Lower leg skin (tissue), 4 donors: ENCODE results near the gene NXPH2. TPM values are rescaled to one million over a fixed set of nuclear protein-coding genes. Genes with fewer than 3 reads are reported as not detected.

Experiments
- DNase-seq, 2 donors: peaks; one replicate each; pipeline ENCODE4 v3.0.0-alpha.2; 2019; ENCODE audit warnings: low spot score in 2 of 2
- H3K4me3 ChIP-seq: fragments of 200-600 bp; sonication (generic); 2 replicates; pipeline ENCODE4 v1.5.1; 2017; ENCODE audit warnings: mild to moderate bottlenecking, low read depth; ENCODE audit not compliant: poor library complexity, severe bottlenecking
- POLR2A ChIP-seq, 2 donors: fragments of 450-650 bp; IDR thresholded peaks; one replicate each; pipeline ENCODE4 v1.6.1; 2016 to 2017; ENCODE audit warnings: antibody characterized with exemption in 2 of 2, mild to moderate bottlenecking in 1 of 2, moderate library complexity in 1 of 2
- WGBS, 2 donors: methylation state at CpG; one replicate each; pipeline ENCODE4 v1.1.5; 2018; 5-methylcytosine and 5-hydroxymethylcytosine counted together
- intact Hi-C: fragments of 100-400 bp; cut with DNase I; formaldehyde crosslinking; loops from one replicate; pipeline ENCODE4 v1.15.0; 2023; ENCODE audit warnings: low total_unique reads
- total RNA-seq, 4 donors: library from RNA; depleted of rRNA; stranded (reverse); fragments of >200 nt; gene quantifications; one replicate each; pipeline ENCODE4 v1.1.0, GENCODE V29; 2016
- TF ChIP-seq, protein P1 (sequence below), 3 donors: fragments of 450-650 bp; IDR thresholded peaks; one replicate each; pipeline ENCODE4 v1.5.1; 2016; ENCODE audit warnings: antibody characterized with exemption in 3 of 3, mild to moderate bottlenecking in 3 of 3, moderate library complexity in 2 of 3

NXPH2 gene
- total RNA-seq, 4 donors from 2014 or later = not detected

GRCh38 chr2:138670734-138671133 is 109.5 kb downstream of the NXPH2 start:
- 76 to 78% methylated on average over 5 of the region's 5 CpGs for WGBS, 2 donors
- no peak overlapping the region for H3K4me3 ChIP-seq
- intact Hi-C loops = no loop called here
- DNase-seq = no peak
- TF ChIP-seq, protein P1, sequence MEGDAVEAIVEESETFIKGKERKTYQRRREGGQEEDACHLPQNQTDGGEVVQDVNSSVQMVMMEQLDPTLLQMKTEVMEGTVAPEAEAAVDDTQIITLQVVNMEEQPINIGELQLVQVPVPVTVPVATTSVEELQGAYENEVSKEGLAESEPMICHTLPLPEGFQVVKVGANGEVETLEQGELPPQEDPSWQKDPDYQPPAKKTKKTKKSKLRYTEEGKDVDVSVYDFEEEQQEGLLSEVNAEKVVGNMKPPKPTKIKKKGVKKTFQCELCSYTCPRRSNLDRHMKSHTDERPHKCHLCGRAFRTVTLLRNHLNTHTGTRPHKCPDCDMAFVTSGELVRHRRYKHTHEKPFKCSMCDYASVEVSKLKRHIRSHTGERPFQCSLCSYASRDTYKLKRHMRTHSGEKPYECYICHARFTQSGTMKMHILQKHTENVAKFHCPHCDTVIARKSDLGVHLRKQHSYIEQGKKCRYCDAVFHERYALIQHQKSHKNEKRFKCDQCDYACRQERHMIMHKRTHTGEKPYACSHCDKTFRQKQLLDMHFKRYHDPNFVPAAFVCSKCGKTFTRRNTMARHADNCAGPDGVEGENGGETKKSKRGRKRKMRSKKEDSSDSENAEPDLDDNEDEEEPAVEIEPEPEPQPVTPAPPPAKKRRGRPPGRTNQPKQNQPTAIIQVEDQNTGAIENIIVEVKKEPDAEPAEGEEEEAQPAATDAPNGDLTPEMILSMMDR (IDR thresholded peaks at IDR 0.05) = no peak
- no peak for TF ChIP-seq POLR2A (IDR thresholded peaks at IDR 0.05)

DNA sequence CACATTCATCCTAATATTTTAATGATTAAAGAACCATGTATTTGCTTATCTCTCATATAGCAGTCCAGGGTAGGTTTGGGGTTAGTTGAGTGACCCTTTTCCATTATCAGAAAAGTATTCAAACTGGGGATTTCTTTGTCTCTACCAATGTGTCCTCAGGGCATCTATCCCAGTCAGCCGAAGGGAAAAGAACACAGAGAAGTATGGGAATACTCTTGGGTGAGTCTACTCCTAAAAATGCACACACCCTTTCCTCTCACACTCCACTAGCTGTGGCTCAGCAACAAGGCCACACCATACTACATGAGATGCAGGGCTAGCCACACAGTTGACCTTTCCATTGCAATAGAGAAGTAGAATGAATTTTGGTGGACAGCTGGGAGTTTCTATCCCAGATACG is 114.3 kb downstream of the NXPH2 start:
- DNase-seq = no peak
- TF ChIP-seq POLR2A (IDR thresholded peaks at IDR 0.05) = no peak
- TF ChIP-seq, protein P1 (IDR thresholded peaks at IDR 0.05) = no peak
- H3K4me3 ChIP-seq = no peak overlapping the region
- intact Hi-C loops = no loop called here
- WGBS, 2 donors = 70 to 81% methylated on average over 2 of the region's 2 CpGs

DNA sequence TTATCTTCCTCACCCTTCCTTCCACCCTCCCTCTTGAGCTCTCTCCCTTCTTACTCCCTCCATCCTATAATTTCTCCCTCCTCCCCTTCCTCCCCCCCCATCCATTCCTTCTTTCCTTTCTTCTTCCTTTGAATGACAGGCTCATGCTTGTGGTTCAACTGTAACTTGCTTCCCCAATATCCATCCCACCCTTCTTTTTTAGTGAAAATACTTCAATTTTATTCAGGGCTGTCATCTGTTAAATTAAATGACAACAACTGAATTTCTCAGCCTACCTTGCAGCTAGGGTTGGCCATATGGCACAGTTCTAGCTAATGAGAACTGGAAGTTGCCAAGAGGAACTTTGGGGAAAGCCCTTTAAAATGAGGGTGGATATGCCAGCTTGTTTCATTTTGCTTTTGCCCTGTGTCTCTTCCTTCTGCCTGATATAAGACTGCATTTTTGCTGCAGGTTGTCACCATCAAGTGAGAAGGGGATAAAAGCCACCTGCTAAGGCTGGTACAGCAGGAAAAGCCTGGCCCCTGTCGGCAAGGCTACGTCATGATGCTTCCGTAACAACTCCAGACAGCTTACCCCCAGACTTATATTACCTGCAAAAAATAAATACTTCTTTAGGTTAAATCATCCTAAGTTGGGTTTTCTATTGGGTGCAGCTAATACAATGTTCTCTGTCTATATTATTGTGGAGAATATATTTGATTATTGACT is 121.8 kb downstream of the NXPH2 start:
- TF ChIP-seq POLR2A (IDR thresholded peaks at IDR 0.05) = no peak
- TF ChIP-seq, protein P1 (IDR thresholded peaks at IDR 0.05) = no peak
- intact Hi-C loops = no loop called here
- H3K4me3 ChIP-seq = no peak overlapping the region
- 82 to 85% methylated on average over 3 of the region's 3 CpGs for WGBS, 2 donors
- no peak for DNase-seq

DNA sequence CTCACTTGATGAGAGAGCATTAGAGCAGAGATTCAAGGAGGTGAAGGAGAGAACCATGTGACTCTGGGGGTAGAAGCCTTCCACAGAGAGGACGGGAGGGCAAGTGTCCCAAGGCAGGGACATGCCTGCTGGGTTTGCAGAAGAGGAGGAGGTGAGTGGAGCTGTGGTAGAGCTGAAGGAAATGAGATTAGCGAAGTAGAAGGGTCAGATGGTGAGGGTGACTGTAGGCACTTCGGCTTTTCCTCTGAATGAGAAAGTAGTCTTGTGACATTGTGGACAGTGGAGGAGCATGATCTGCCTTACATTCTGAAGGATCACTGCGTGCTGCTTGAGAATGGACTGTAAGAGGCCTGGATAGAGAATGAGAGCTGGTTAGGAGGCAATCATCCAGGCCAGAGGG is 126.0 kb downstream of the NXPH2 start:
- no peak for TF ChIP-seq POLR2A (IDR thresholded peaks at IDR 0.05)
- TF ChIP-seq, protein P1 (IDR thresholded peaks at IDR 0.05) = no peak
- H3K4me3 ChIP-seq = no peak overlapping the region
- WGBS, 2 donors = 87 to 88% methylated on average over 4 of the region's 4 CpGs
- DNase-seq = no peak
- intact Hi-C loops = no loop called here

- TF ChIP-seq POLR2A (IDR thresholded peaks at IDR 0.05) = no peak
- TF ChIP-seq, protein P1 (IDR thresholded peaks at IDR 0.05) = no peak
- intact Hi-C loops = no loop called here
- H3K4me3 ChIP-seq = no peak overlapping the region
- WGBS, 2 donors = 78 to 81% methylated on average over 5 of the region's 5 CpGs
- DNase-seq = no peak
These were observed 127.8 kb downstream of the NXPH2 start for GRCh38 chr2:138652378-138652777.

DNA sequence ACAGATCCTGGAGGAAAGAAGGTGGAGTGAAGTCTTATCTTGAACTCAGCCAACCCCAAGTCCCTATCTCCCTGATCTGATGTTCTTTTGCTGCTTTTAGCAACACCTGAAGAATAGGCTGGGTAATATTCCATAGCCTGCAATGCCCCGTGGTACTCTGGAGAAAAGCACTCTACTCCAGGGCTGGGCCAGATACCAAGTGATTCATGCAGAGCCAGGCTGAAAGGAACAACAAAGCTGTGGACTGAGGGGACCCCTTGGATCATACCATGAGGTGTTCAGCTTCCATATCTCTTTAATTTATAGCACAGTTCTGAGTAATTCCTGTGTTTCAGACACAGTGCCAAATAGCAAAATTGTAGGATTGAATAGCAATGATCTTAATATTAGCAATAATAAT is 130.6 kb downstream of the NXPH2 start:
- WGBS, 2 donors = 22 to 50% methylated on average over 1 of the region's 1 CpG
- H3K4me3 ChIP-seq = no peak overlapping the region
- TF ChIP-seq POLR2A (IDR thresholded peaks at IDR 0.05) = no peak
- TF ChIP-seq, protein P1 (IDR thresholded peaks at IDR 0.05) = no peak

More for the DNA sequence above, 130.6 kb downstream of the NXPH2 start:
- no peak for DNase-seq
- intact Hi-C loops = no loop called here
